Osteoblast (primary cell): ENCODE measurements around the gene SND1. TPM values are rescaled to one million over a fixed set of nuclear protein-coding genes. Genes with fewer than 3 reads are reported as not detected.

Experiments used
- DNase-seq: peaks from one replicate; pipeline ENCODE4 v3.0.0; 2011; ENCODE audit warnings: low spot score, mixed read lengths; ENCODE audit not compliant: insufficient read length; ENCODE audit errors: missing footprints
- H2AFZ ChIP-seq: 2 replicates; pipeline ENCODE4 v1.6.0; 2011; ENCODE audit warnings: mild to moderate bottlenecking, low read length
- H3K27ac ChIP-seq: 2 replicates; pipeline ENCODE4 v1.5.1; 2011; ENCODE audit warnings: mild to moderate bottlenecking, low read depth, low read length, moderate library complexity
- H3K27me3 ChIP-seq: 2 replicates; pipeline ENCODE4 v1.6.0; 2012; ENCODE audit warnings: mild to moderate bottlenecking, control low read depth, inconsistent platforms, low read length, moderate library complexity; ENCODE audit not compliant: insufficient read depth
- H3K36me3 ChIP-seq: 2 replicates; pipeline ENCODE4 v1.5.1; 2011; ENCODE audit warnings: mild to moderate bottlenecking, low read length, control low read depth, moderate library complexity; ENCODE audit not compliant: insufficient read depth
- H3K4me1 ChIP-seq: 2 replicates; pipeline ENCODE4 v1.5.1; 2011; ENCODE audit warnings: mild to moderate bottlenecking, low read length, control low read depth, moderate library complexity; ENCODE audit not compliant: insufficient read depth
- H3K4me2 ChIP-seq: 2 replicates; pipeline ENCODE4 v1.6.0; 2011; ENCODE audit warnings: mild to moderate bottlenecking, low read length; ENCODE audit not compliant: insufficient read depth
- H3K4me3 ChIP-seq: fragments of 200-600 bp; sonication (generic); 3 replicates; pipeline ENCODE4 v1.5.1; 2012; ENCODE audit warnings: mild to moderate bottlenecking, low read length, inconsistent platforms; ENCODE audit not compliant: insufficient read depth
- H3K79me2 ChIP-seq: 2 replicates; pipeline ENCODE4 v1.6.0; 2012; ENCODE audit warnings: mild to moderate bottlenecking, low read length, control low read depth, inconsistent platforms; ENCODE audit not compliant: insufficient read depth
- H3K9me3 ChIP-seq: 2 replicates; pipeline ENCODE4 v1.5.1; 2011; ENCODE audit warnings: low read depth, low read length, control low read depth
- H4K20me1 ChIP-seq: 2 replicates; pipeline ENCODE4 v1.6.0; 2012; ENCODE audit warnings: mild to moderate bottlenecking, low read length, control low read depth; ENCODE audit not compliant: insufficient read depth
- CTCF ChIP-seq: IDR thresholded peaks from 2 replicates; pipeline ENCODE4 v1.5.1; 2011; ENCODE audit warnings: mild to moderate bottlenecking, low read depth, low read length, moderate library complexity; ENCODE audit errors: extremely low read depth
- total RNA-seq: library from RNA; depleted of rRNA; stranded (reverse); fragments of >200 nt; gene quantifications from 2 replicates; pipeline ENCODE4 v1.2.3, GENCODE V29; 2012

Gene SND1
- total RNA-seq, 1 donor: 257 TPM

DNA sequence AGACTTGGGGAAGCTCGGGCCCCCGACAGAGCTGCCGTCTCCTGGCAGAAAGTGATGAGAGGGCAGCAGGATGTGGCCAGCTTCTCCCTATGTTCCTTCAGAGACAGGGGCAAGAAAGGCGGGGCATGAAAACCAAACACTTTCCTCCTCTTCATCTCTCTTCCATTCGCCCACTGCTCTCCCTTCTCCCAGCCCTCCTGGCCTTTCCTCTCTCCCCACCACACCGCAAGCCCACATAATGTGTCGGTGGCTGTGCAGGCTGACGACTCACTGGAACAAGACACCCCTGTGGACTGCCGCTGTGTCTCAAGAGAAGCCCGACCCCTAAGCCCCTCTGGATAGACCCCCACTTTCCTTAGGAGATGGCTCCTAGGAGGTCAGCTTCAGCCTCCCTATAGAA is 438.5 kb downstream of the SND1 start:
- Histone ChIP-seq H3K9me3 (no peaks in the 10 kb centered on the region), H3K79me2 (no peaks in the 10 kb centered on the region), H3K4me3 (no peak overlapping the region), H4K20me1 (peaks cover 3% of the 10 kb centered on the region), H3K27ac (no peak overlapping the region), H2AFZ (no peak overlapping the region), H3K4me2 (no peak overlapping the region), H3K36me3 (peaks cover 74% of the 10 kb centered on the region), H3K27me3 (no peaks in the 10 kb centered on the region), H3K4me1 (no peaks in the 10 kb centered on the region)
- no peak for TF ChIP-seq CTCF
- peak; percentile 41 for DNase-seq

DNA sequence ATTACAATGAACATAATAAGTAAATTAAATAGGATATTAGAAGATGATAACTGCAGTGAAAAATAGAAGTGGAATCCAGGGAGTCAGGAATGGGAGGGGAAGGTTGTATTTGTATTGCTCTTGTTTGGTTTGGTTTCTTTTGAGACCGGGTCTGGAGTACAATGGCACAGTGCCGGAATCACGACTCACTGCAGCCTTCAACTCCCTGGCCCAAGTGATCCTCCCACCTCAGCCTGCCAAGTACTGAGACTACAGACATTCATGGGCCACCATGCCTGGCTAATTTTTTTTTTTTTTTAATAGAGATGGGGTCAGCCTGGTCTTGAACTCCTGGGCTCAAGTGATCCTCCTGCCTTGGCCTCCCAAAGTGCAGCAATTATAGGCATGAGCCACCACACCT is 439.1 kb downstream of the SND1 start:
- H3K27me3 ChIP-seq: no peaks in the 10 kb centered on the region
- H3K27ac ChIP-seq: no peak overlapping the region
- H3K4me2 ChIP-seq: no peak overlapping the region
- H3K9me3 ChIP-seq: no peaks in the 10 kb centered on the region
- TF ChIP-seq CTCF: no peak
- H3K79me2 ChIP-seq: no peaks in the 10 kb centered on the region
- H3K36me3 ChIP-seq: peaks cover 74% of the 10 kb centered on the region
- DNase-seq: no peak
- H3K4me1 ChIP-seq: no peaks in the 10 kb centered on the region
- H4K20me1 ChIP-seq: peaks cover 3% of the 10 kb centered on the region
- no peak overlapping the region for H3K4me3 ChIP-seq
- H2AFZ ChIP-seq: no peak overlapping the region

DNA sequence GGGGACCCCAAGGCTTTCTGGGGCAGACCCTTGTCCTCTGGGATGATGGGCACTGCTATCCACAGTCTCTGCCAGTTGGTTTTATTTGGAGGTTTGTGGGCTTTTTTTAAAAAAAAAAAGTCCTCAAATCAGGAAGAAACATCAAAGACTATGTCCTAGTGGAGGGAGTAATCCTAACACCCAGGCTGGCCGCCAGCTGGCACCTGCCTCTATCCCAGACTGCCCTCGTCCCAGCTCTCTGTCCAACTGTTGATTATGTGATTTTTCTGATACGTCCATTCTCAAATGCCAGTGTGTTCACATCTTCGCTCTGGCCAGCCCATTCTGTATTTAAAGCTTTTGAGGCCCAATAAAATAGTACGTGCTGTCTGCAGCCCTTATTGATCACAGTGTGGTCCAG is 440.2 kb downstream of the SND1 start:
- H3K27ac ChIP-seq: no peak overlapping the region
- no peak overlapping the region for H3K4me2 ChIP-seq
- DNase-seq: peak; percentile 34
- H2AFZ ChIP-seq: no peak overlapping the region
- no peaks in the 10 kb centered on the region for H3K79me2 ChIP-seq
- H3K36me3 ChIP-seq: peaks cover 64% of the 10 kb centered on the region
- TF ChIP-seq CTCF: no peak
- no peaks in the 10 kb centered on the region for H3K4me1 ChIP-seq
- H4K20me1 ChIP-seq: peaks cover 6% of the 10 kb centered on the region
- no peak overlapping the region for H3K4me3 ChIP-seq
- no peaks in the 10 kb centered on the region for H3K27me3 ChIP-seq
- no peaks in the 10 kb centered on the region for H3K9me3 ChIP-seq

DNA sequence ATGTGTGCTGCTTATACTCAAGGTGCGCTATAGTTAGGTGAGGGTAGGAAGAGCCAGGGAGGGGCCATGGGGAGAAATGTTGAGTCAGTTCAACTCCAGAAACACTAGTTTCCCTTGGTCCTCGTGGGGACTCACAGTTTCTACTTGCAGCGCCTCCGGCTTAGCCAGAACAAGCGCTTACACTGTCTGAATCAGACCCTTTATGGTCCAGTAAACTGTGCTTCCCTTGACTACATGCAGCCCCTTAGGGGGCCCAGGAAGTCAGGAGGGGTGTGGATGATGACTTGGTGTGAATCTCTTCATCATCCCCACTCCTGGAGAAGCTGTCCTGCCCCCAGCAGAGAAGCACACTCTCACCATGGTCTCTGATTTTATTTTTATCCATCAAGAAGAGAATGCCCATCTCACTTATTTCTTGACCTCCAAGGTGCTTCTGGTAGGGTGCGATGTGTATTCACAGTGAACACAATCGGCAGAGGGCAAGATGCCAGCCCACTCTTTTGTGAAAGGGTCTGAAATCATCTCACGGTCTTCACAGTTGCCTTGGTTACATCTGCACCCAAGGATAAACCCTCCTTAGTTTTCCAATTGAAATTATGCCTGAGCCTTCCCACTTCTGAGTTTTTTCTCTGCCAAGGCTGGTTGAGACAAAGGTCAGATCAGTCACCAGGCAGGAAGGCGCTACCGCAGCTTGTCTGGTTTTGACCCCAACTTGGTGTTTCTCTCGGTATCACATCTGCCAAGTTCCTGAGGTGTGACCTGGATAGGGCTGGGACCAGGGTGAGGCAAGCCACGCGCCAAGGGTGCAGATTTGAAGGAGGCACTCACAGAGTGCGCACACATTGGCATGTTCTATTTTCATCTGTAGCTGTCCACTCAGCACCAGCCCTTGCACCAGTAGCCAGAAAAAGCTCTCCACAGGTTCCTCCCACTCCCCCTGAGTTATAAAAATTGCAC is 441.9 kb downstream of the SND1 start:
- no peak for TF ChIP-seq CTCF
- no peak overlapping the region for H3K4me2 ChIP-seq
- H4K20me1 ChIP-seq: peaks cover 8% of the 10 kb centered on the region
- no peaks in the 10 kb centered on the region for H3K4me1 ChIP-seq
- no peak overlapping the region for H2AFZ ChIP-seq
- no peak overlapping the region for H3K27ac ChIP-seq
- H3K4me3 ChIP-seq: no peak overlapping the region
- peaks cover 70% of the 10 kb centered on the region for H3K36me3 ChIP-seq
- no peaks in the 10 kb centered on the region for H3K79me2 ChIP-seq
- no peaks in the 10 kb centered on the region for H3K27me3 ChIP-seq
- H3K9me3 ChIP-seq: no peaks in the 10 kb centered on the region
- peak; percentile 50 for DNase-seq
